ENCODE data around the gene RPRD1B.

- TF ChIP-seq, protein P1, sequence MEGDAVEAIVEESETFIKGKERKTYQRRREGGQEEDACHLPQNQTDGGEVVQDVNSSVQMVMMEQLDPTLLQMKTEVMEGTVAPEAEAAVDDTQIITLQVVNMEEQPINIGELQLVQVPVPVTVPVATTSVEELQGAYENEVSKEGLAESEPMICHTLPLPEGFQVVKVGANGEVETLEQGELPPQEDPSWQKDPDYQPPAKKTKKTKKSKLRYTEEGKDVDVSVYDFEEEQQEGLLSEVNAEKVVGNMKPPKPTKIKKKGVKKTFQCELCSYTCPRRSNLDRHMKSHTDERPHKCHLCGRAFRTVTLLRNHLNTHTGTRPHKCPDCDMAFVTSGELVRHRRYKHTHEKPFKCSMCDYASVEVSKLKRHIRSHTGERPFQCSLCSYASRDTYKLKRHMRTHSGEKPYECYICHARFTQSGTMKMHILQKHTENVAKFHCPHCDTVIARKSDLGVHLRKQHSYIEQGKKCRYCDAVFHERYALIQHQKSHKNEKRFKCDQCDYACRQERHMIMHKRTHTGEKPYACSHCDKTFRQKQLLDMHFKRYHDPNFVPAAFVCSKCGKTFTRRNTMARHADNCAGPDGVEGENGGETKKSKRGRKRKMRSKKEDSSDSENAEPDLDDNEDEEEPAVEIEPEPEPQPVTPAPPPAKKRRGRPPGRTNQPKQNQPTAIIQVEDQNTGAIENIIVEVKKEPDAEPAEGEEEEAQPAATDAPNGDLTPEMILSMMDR (IDR thresholded peaks at IDR 0.05; ENCODE audit: borderline replicate concordance, extremely low read depth, low read length, poor library complexity, severe bottlenecking): no peak
- TF ChIP-seq EZH2 (IDR thresholded peaks at IDR 0.05; ENCODE audit: borderline replicate concordance, low read depth, low read length, severe bottlenecking): no peak
Measured at GRCh38 chr20:38130687-38131587, 97.4 kb downstream of the RPRD1B start.

All from DND-41 (cell line).